ENCODE measurements around the gene ZFYVE28. TPM values are rescaled to one million over a fixed set of nuclear protein-coding genes. Genes with fewer than 3 reads are reported as not detected.

Gene ZFYVE28
- total RNA-seq, 6 donors from 2014 or later, result 10.8 to 51.3 (median 15.2) TPM

DNA sequence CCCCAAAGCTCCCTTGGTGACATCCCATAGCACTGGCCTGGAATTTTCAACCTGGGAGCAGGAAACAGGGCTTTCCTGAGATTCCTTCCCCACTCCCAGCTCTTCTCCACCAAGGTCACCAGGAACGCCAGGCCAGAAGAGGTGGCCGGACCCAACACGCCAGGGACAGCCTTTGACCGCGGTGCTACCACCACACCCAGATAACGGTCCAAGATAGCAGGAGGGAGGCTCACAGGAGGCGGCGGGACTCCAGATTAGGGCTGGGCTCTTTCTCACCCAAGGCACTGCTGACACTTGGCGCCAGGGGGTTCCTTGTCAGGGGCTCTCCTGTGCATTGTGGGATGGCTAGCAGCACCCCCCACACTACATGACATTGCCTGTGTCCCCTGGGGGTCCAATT lies 22.9 kb downstream of the ZFYVE28 start:
- Histone ChIP-seq H3K9me3 (no peaks in the 10 kb centered on the region), H3K27me3 (no peaks in the 10 kb centered on the region), H3K36me3 (no peaks in the 10 kb centered on the region), H3K27ac (no peak overlapping the region), H3K4me1 (peaks cover 3 to 12% (median 7%) of the 10 kb centered on the region in 4 donors), H3K4me3 (no peak overlapping the region)
- WGBS, 2 donors, result 67 to 86% methylated on average over 3 to 9 of the region's 9 CpGs
- DNase-seq (no peak), ATAC-seq (ENCODE audit: low FRiP score in 2 of 2) (no peak)
- TF ChIP-seq POLR2A (IDR thresholded peaks at IDR 0.05) (no peak), POLR2AphosphoS5 (IDR thresholded peaks at IDR 0.05) (no peak), EP300 (IDR thresholded peaks at IDR 0.05) (no peak)
- TF ChIP-seq, protein P1, sequence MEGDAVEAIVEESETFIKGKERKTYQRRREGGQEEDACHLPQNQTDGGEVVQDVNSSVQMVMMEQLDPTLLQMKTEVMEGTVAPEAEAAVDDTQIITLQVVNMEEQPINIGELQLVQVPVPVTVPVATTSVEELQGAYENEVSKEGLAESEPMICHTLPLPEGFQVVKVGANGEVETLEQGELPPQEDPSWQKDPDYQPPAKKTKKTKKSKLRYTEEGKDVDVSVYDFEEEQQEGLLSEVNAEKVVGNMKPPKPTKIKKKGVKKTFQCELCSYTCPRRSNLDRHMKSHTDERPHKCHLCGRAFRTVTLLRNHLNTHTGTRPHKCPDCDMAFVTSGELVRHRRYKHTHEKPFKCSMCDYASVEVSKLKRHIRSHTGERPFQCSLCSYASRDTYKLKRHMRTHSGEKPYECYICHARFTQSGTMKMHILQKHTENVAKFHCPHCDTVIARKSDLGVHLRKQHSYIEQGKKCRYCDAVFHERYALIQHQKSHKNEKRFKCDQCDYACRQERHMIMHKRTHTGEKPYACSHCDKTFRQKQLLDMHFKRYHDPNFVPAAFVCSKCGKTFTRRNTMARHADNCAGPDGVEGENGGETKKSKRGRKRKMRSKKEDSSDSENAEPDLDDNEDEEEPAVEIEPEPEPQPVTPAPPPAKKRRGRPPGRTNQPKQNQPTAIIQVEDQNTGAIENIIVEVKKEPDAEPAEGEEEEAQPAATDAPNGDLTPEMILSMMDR (IDR thresholded peaks at IDR 0.05), result no peak

DNA sequence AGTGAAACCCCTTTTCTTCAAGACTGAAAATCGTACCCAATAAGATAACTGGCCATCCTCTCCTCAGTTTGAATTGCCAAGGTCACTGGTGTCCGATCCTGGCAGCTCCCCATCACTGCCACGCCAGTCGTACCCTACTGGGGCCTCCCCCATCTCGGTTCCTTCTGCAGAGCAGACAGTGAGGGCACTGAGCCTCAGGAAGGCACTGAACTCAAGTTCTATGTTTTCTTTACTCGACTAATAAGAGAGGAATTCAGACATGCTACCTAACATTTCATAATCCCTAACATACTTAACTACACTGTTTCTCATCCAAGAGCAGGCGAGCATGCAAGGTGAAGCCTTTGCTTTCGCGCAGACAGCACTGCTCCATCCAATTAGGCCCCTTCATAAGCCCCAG lies 23.4 kb downstream of the ZFYVE28 start:
- Histone ChIP-seq H3K4me3 (no peak overlapping the region), H3K9me3 (no peaks in the 10 kb centered on the region), H3K27me3 (no peaks in the 10 kb centered on the region), H3K36me3 (no peaks in the 10 kb centered on the region), H3K4me1 (peaks cover 3 to 12% (median 7%) of the 10 kb centered on the region in 4 donors), H3K27ac (no peak overlapping the region)
- ATAC-seq (ENCODE audit: low FRiP score in 2 of 2), result no peak
- TF ChIP-seq POLR2AphosphoS5 (IDR thresholded peaks at IDR 0.05) (no peak), POLR2A (IDR thresholded peaks at IDR 0.05) (no peak)
- TF ChIP-seq, protein P1 (IDR thresholded peaks at IDR 0.05), result no peak
- WGBS, 2 donors, result 83 to 88% methylated on average over 9 of the region's 9 CpGs
- DNase-seq, result no peak

DNA sequence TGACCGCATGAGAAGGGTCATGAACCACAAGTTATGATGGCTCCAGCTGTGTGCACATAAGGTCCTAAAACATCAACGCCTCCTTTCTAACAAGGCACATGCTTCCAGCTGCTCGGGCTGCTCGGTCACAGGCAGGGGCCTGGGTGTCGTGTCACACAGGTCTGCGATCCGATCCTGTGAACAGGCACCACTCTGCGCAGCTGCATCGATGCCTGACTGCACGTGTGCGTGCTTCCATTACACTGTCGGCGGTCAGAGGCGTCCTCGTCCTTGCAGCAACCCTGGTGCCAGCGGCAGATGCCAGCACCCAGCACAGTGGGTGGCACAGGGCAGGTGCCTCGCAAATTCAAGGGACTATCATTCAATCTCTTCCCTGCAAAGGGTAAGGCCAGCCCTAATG lies 23.9 kb downstream of the ZFYVE28 start:
- Histone ChIP-seq H3K9me3 (no peaks in the 10 kb centered on the region), H3K4me3 (no peak overlapping the region), H3K36me3 (no peaks in the 10 kb centered on the region), H3K4me1 (peaks cover 3 to 12% (median 7%) of the 10 kb centered on the region in 4 donors), H3K27ac (no peak overlapping the region), H3K27me3 (no peaks in the 10 kb centered on the region)
- TF ChIP-seq, protein P1 (IDR thresholded peaks at IDR 0.05), result no peak
- TF ChIP-seq POLR2A (IDR thresholded peaks at IDR 0.05), result no peak
- no peak for TF ChIP-seq POLR2AphosphoS5 (IDR thresholded peaks at IDR 0.05)
- TF ChIP-seq EP300 (IDR thresholded peaks at IDR 0.05), result no peak
- DNase-seq, result no peak
- WGBS, 2 donors, result 98% methylated on average over 17 of the region's 17 CpGs; no CpG with 5 or more reads in 1 of the 2 donors
- ATAC-seq (ENCODE audit: low FRiP score in 2 of 2), result peak in 1 of 2 donors; percentile 5

DNA sequence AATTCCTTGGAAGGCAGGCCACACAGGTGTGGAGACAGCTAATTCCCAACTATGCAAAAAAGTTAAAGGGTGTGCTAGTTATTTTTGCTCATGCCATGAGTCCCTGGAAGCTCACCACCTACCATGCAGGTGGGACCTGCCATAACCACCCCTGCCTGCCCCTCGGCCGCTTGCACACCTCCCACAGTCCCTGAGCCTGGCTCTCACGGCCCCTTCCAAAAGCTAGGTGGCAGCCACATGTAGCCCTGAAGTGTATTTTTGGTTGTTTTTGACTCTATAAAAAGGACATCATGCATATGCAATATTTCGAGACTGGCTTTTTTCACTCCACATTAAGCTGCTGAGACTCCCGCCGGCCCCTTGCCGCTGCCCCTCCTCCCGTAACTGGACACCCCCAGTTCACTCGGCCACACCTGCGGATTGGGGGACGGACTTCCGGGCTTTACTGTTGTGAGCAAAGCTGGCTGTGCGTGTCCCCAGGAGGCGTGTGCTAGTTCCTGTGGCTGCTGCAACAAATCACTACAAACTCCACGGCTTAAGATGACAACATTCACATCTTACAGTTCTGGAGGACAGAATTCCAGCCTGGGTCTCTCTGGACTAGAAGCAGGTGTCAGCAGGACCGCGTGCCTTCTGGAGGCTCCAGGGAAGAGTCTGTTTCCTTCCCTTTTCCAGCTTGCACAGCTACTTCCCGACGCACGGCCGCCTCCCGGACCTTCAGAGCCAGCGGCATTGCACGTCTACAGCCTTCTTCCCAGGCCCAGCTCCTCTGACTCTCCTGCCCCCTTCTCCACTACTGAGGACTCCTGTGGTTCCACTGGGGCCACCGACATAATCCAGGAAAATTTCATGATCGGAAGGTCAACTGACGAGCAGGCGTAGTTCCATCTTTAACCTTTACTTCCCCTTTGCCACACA lies 24.8 kb downstream of the ZFYVE28 start:
- TF ChIP-seq POLR2AphosphoS5 (IDR thresholded peaks at IDR 0.05) (no peak), POLR2A (IDR thresholded peaks at IDR 0.05) (no peak), EP300 (IDR thresholded peaks at IDR 0.05) (no peak)
- TF ChIP-seq, protein P1 (IDR thresholded peaks at IDR 0.05), result no peak
- Histone ChIP-seq H3K9me3 (no peaks in the 10 kb centered on the region), H3K27me3 (no peaks in the 10 kb centered on the region), H3K36me3 (no peaks in the 10 kb centered on the region), H3K4me3 (peak overlapping the region in 3 of 4 donors; percentile 5 to 25 (median 13)), H3K4me1 (peaks cover 4 to 20% (median 7%) of the 10 kb centered on the region in 4 donors), H3K27ac (no peak overlapping the region)
- DNase-seq, result peak in 1 of 2 donors; percentile 40
- ATAC-seq (ENCODE audit: low FRiP score in 2 of 2), result peak in 1 of 2 donors; percentile 43
- 21 to 35% methylated on average over 25 to 28 of the region's 28 CpGs for WGBS, 2 donors
